Keratinocyte (primary cell): Measurements from ENCODE around the gene PER1. TPM values are rescaled to one million over a fixed set of nuclear protein-coding genes. Genes with fewer than 3 reads are reported as not detected.
A peak's percentile ranks its signal among the peaks of the same experiment; 100 is the strongest.

Experiments used
- DNase-seq: peaks from one replicate; pipeline ENCODE4 v3.0.0-alpha.2; 2011; ENCODE audit warnings: low read depth, missing footprints, low spot score
- FAIRE-seq: peaks from 2 replicates; lab custom pipeline; 2011; peaks lifted over from hg19 to GRCh38; lab: Jason Lieb, UNC
- H2AFZ ChIP-seq: 2 replicates; pipeline ENCODE4 v1.6.0; 2012; ENCODE audit warnings: low read length, control low read depth, inconsistent platforms; ENCODE audit not compliant: control insufficient read depth
- H3K27ac ChIP-seq: 2 replicates; pipeline ENCODE4 v1.5.1; 2011; ENCODE audit warnings: low read length; ENCODE audit not compliant: control insufficient read depth, insufficient read depth
- H3K27me3 ChIP-seq: 3 replicates; pipeline ENCODE4 v1.6.0; 2011; ENCODE audit warnings: low read length; ENCODE audit not compliant: control insufficient read depth, insufficient read depth; ENCODE audit errors: extremely low read depth
- H3K36me3 ChIP-seq, 2 experiments: 2 replicates in 1 of 2; 3 replicates in 1 of 2; pipeline ENCODE4 v1.5.1; 2011; ENCODE audit warnings: low read length in 2 of 2, mild to moderate bottlenecking in 1 of 2; ENCODE audit not compliant: control insufficient read depth in 2 of 2, insufficient read depth in 2 of 2; ENCODE audit errors: extremely low read depth in 1 of 2
- H3K4me1 ChIP-seq: 3 replicates; pipeline ENCODE4 v1.5.1; 2011; ENCODE audit warnings: low read length; ENCODE audit not compliant: control insufficient read depth, insufficient read depth; ENCODE audit errors: extremely low read depth
- H3K4me2 ChIP-seq: 3 replicates; pipeline ENCODE4 v1.6.0; 2011; ENCODE audit warnings: low read depth, low read length; ENCODE audit not compliant: control insufficient read depth, insufficient read depth; ENCODE audit errors: extremely low read depth
- H3K4me3 ChIP-seq, 3 experiments: fragments of 200-600 bp in 1 of 3; sonication (generic) in 1 of 3; 2 replicates in 2 of 3; 3 replicates in 1 of 3; pipeline ENCODE4 v1.5.1; 2011 to 2016; ENCODE audit warnings: low read length in 3 of 3, mild to moderate bottlenecking in 3 of 3, control low read depth in 2 of 3, inconsistent platforms in 1 of 3, low read depth in 1 of 3, mixed read lengths in 1 of 3, mixed run types in 1 of 3, moderate library complexity in 1 of 3; ENCODE audit not compliant: control insufficient read depth in 2 of 3, insufficient read depth in 2 of 3; ENCODE audit errors: extremely low read depth in 1 of 3
- H3K79me2 ChIP-seq: 2 replicates; pipeline ENCODE4 v1.6.0; 2012; ENCODE audit warnings: low read length; ENCODE audit not compliant: control insufficient read depth, insufficient read depth
- H3K9ac ChIP-seq: 3 replicates; pipeline ENCODE4 v1.6.0; 2011; ENCODE audit warnings: low read length; ENCODE audit not compliant: control insufficient read depth, insufficient read depth; ENCODE audit errors: extremely low read depth
- H3K9me1 ChIP-seq: 3 replicates; pipeline ENCODE4 v1.6.0; 2011; ENCODE audit warnings: low read length; ENCODE audit not compliant: control insufficient read depth, insufficient read depth; ENCODE audit errors: extremely low read depth
- H3K9me3 ChIP-seq: 2 replicates; pipeline ENCODE4 v1.5.1; 2012; ENCODE audit warnings: low read depth, low read length; ENCODE audit not compliant: control insufficient read depth
- H4K20me1 ChIP-seq: 3 replicates; pipeline ENCODE4 v1.6.0; 2011; ENCODE audit warnings: low read length; ENCODE audit not compliant: control insufficient read depth, insufficient read depth; ENCODE audit errors: extremely low read depth
- CTCF ChIP-seq, 3 experiments: IDR thresholded peaks in 1 of 3; conservative IDR thresholded peaks in 1 of 3; optimal IDR thresholded peaks in 1 of 3; 2 replicates in 2 of 3; 3 replicates in 1 of 3; pipeline versions ENCODE3 to v1.5.1; 2011; ENCODE audit warnings: low read length in 3 of 3, mild to moderate bottlenecking in 3 of 3, moderate library complexity in 2 of 3, control low read depth in 1 of 3, inconsistent platforms in 1 of 3; ENCODE audit not compliant: insufficient read depth in 2 of 3; ENCODE audit errors: extremely low read depth in 1 of 3
- EZH2 ChIP-seq: IDR thresholded peaks from one replicate; pipeline ENCODE4 v1.6.1; 2012; ENCODE audit warnings: inconsistent platforms, mild to moderate bottlenecking, low read length, moderate library complexity
- dilution Hi-C: fragments of 300-500 bp; cut with MboI; formaldehyde crosslinking; loops from one replicate; pipeline ENCODE4 v1.7.0; 2020; ENCODE audit warnings: low sequenced_read_pairs; ENCODE audit not compliant: extremely low pct_ligation_motif_present
- polyA plus RNA-seq, 5 experiments: library from polyadenylated mRNA; depleted of rRNA in 3 of 5; stranded (reverse) in 3 of 5; stranded (forward) in 1 of 5; unstranded in 1 of 5; fragments of >200 nt; gene quantifications; 1 replicate in 1 of 5; 2 replicates in 3 of 5; 3 replicates in 1 of 5; pipeline versions ENCODE4 v1.2.1 to v1.2.3, GENCODE V29; 2011 to 2012; ENCODE audit warnings: missing spikeins in 2 of 5, low read depth in 1 of 5, low replicate concordance in 1 of 5

Gene PER1
- polyA plus RNA-seq, 1 donor (not counting 4 experiments of a cell fraction or from before 2014, with no cell fraction given), result 15.1 TPM

GRCh38 chr17:8128125-8128784 lies 23.9 kb downstream of the PER1 start:
- H2AFZ ChIP-seq, result no peak overlapping the region

GRCh38 chr17:8126491-8127066 lies 25.6 kb downstream of the PER1 start:
- Histone ChIP-seq H3K27me3 (peaks cover 26% of the 10 kb centered on the region), H3K4me2 (peak overlapping the region; percentile 92), H2AFZ (peak overlapping the region; percentile 99), H3K9me3 (no peaks in the 10 kb centered on the region), H3K9ac (peak overlapping the region; percentile 72), H3K27ac (peak overlapping the region; percentile 13), H3K79me2 (no peaks in the 10 kb centered on the region), H3K4me1 (peaks cover 33% of the 10 kb centered on the region), H3K36me3 (no peaks in the 10 kb centered on the region), H3K4me3 (peak overlapping the region; percentile 53 to 93 (median 93)), H3K9me1 (peaks cover 3% of the 10 kb centered on the region), H4K20me1 (peaks cover 2% of the 10 kb centered on the region)
- FAIRE-seq, result no peak
- TF ChIP-seq EZH2 (no peak), CTCF (optimal IDR thresholded peaks at IDR 0.05 in 1 of 3, IDR thresholded peaks at IDR 0.05 in 1 of 3, conservative IDR thresholded peaks at IDR 0.05 in 1 of 3; ENCODE audit: extremely low read depth in 1 of 3, insufficient read depth in 2 of 3, low read length in 3 of 3) (no peak)
- DNase-seq, result no peak
- dilution Hi-C loops, result no loop called here

More at GRCh38 chr17:8128125-8128784, 23.9 kb downstream of the PER1 start:
- peaks cover 2% of the 10 kb centered on the region for H4K20me1 ChIP-seq
- H3K27ac ChIP-seq, result no peak overlapping the region
- dilution Hi-C loops, result no loop called here
- no peak overlapping the region for H3K4me2 ChIP-seq
- H3K79me2 ChIP-seq, result no peaks in the 10 kb centered on the region
- H3K4me1 ChIP-seq, result peaks cover 27% of the 10 kb centered on the region
- no peak for DNase-seq
- no peak overlapping the region for H3K4me3 ChIP-seq
- no peak for TF ChIP-seq CTCF (optimal IDR thresholded peaks at IDR 0.05 in 1 of 3, IDR thresholded peaks at IDR 0.05 in 1 of 3, conservative IDR thresholded peaks at IDR 0.05 in 1 of 3; ENCODE audit: extremely low read depth in 1 of 3, insufficient read depth in 2 of 3, low read length in 3 of 3)
- TF ChIP-seq EZH2, result no peak
- H3K9me1 ChIP-seq, result peaks cover 3% of the 10 kb centered on the region
- H3K9ac ChIP-seq, result no peak overlapping the region
- H3K9me3 ChIP-seq, result no peaks in the 10 kb centered on the region
- H3K36me3 ChIP-seq, result no peaks in the 10 kb centered on the region
- peaks cover 19% of the 10 kb centered on the region for H3K27me3 ChIP-seq
- FAIRE-seq, result no peak
